ENCODE results near the gene CBX7.

Gene CBX7

DNA sequence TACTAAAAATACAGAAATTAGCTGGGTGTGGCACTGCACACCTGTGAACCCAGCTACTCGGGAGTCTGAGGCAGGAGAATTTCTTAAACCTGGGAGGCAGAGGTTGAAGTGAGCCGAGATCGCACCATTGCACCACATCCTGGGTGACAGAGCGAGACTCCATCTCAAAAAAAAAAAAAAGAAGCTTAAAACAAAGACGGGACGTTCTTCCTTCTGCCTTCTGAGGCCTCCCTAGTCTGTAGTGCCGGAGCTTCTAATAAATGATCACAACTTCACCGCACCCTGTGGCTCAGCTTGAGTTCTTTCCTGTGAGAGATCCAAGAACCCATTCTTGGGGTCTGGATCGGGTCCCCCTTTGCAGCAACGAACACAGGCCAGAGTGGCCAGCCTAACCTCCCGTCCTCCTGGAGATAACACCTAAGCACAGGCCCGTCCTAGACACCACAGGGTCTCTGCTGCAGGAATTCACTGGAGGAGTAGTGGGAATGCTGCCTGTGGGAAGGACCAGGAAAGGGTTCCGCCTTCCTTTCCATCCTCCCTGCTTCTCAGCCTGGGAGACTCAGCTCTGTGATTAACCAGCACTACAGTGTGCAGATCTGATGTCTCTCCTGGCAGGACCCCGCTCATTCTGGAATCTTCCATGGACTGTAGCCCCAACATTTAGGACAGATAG is 57.6 kb downstream of the CBX7 start:
- DNase-seq (ENCODE audit: low read depth, low spot score): no peak

GRCh38 chr22:39092111-39092862 is 60.2 kb downstream of the CBX7 start:
- no peak for DNase-seq (ENCODE audit: low read depth, low spot score)

DNA sequence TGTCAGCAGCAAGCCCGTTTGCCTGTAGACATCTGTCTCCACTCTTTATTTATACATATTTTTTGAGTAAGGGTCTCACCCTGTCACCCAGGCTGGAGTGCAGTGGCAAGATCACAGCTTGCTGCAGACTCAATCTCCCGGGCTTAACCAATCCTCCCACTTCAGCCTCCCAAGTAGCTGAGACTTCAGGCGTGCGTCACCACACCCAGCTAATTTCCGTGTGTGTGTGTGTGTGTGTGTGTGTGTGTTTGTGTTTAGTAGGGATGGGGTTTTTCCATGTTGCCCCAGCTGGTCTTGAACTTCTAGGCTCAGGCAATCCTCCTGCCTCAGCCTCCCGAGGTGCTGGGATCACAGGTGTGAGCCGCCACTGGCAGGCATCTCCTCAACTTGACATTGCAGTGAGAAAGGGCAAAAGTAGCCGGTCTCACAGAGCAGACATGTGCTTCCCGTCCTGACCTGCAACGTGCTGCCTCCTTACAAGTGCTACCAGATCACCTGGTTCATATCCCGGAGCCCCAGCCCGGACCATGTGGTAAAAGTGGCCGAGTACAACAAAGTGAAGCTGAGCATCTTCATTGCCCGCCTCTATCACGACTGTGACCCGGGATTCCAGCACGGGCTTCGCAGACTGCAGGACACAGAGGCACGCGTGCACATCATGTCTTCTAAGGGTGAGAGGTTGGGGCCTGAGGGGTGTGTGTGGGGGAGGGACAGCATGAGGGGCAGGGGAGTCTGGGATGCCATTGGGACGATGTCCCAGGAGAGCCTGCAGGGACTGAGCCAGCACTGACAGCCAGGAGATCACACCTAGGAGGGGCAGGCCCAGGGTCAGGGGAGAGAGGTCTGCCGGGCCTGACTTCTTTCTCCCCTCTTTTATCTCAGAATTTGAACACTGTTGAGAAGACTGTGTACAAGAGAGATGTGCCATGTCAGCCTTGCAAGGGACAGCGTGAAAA is 61.1 kb downstream of the CBX7 start:
- DNase-seq (ENCODE audit: low read depth, low spot score): no peak

DNA sequence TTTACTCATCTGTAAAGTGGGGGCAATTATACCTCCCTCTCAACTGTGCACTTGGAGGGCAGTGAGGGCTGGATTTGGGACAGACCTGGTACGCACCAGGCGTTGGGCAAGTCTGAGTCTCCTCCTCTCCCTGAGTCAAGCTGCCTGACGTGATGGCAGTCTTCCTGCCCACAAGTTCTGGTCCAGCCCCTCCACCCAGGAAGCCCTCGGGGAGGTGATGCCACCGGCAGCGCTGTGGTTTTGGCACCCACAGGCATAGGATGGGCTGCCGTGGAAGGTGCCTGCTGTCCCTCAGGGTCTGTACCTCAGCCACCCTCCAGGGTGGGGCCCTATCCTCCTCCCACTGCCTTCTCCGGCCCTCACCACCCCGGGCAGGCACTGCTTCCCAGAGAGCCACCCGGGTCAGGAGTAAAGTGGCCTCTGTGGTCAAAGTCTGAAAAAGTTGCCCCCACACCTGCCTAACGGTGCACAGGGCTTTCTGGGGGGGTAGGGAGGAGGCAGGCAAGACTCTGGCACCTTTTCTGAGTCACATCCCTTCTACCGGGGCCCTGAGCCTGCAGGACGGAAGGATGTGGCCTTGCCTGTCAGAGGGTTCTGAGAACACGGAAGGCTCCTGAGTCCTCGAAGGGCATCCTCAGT is 61.9 kb downstream of the CBX7 start:
- DNase-seq (ENCODE audit: low read depth, low spot score): no peak

- DNase-seq (ENCODE audit: low read depth, low spot score): no peak
Measured at GRCh38 chr22:39089928-39090327, 62.6 kb downstream of the CBX7 start.

GRCh38 chr22:39088685-39089032 is 63.8 kb downstream of the CBX7 start:
- DNase-seq (ENCODE audit: low read depth, low spot score): no peak

DNA sequence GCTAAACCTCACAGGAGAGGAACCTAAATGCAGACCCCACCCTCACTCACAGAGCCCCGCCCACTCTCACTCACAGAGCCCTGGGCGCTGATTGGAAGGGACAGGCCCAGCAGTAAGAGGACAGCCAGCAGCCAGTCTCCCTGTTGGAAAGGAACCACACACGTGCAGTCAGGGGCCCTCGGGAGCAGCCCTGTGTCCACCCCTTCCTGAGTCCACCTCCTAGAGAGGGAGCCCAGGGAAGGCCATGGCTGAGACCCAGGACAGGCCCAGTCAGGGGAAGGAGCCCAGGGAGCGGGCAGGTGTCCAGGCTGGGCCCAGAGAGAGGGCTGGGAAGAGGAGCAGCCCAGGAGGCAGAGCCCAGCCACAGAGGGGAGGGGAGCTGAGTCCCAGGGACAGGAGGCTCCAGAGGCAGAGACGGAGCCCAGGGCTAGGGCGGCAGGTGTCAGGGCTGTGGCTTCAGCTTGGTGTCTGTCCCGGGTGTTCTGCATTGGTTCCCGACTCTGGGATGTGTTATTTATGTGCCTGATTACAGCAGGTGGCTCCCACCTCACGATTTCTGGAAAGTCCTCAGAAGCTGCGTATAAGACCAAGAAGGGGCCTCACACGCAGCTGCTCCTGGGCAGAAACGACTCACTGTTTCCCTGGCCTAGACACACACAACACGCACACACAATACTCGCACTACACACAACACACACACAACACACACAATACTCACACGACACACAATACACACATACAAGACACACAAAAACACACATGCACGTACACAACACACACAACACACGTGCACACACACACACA is 64.4 kb downstream of the CBX7 start:
- no peak for DNase-seq (ENCODE audit: low read depth, low spot score)

DNA sequence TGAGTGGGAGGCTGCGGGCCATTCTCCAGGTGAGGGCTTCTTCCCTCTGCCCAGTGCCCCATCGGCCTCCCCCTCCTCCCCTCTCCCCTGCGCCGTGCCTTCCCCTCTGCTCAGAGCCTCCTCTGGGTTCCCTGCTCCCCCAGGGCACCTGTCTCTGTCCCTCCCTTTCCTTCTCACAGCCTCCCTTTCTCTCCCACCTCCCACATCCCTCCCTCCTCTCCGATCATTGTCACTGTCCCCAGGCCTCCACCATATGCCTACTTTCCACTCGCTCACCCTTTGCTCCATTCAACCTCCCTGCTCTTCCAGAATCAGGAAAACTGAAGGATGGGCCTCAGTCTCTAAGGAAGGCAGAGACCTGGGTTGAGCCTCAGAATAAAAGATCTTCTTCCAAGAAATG is 65.4 kb downstream of the CBX7 start:
- no peak for DNase-seq (ENCODE audit: low read depth, low spot score)

- DNase-seq (ENCODE audit: low read depth, low spot score): no peak
Measured at GRCh38 chr22:39084666-39085065, 67.8 kb downstream of the CBX7 start.

- no peak for DNase-seq (ENCODE audit: low read depth, low spot score)
Measured at GRCh38 chr22:39083212-39084165, 69.0 kb downstream of the CBX7 start.

- no peak for DNase-seq (ENCODE audit: low read depth, low spot score)
Measured at GRCh38 chr22:39081598-39081997, 70.9 kb downstream of the CBX7 start.

GRCh38 chr22:39081016-39081415 is 71.5 kb downstream of the CBX7 start:
- DNase-seq (ENCODE audit: low read depth, low spot score): no peak

Measured in iPS DF 19.7 (cell line).